DMS153 (cell line): ENCODE results near the gene HDAC3.

ENCODE experiments used
- DNase-seq: peaks from one replicate; lab custom pipeline; 2025; lab: John Stamatoyannopoulos, UW

The HDAC3 gene

GRCh38 chr5:141602606-141603005 is 34.0 kb downstream of the HDAC3 start:
- DNase-seq = no peak

GRCh38 chr5:141598391-141599345 is 38.0 kb downstream of the HDAC3 start:
- DNase-seq = no peak

GRCh38 chr5:141597814-141598213 is 38.8 kb downstream of the HDAC3 start:
- no peak for DNase-seq

- no peak for DNase-seq
Observed at GRCh38 chr5:141597394-141597793, 39.3 kb downstream of the HDAC3 start.

GRCh38 chr5:141596867-141597266 is 39.8 kb downstream of the HDAC3 start:
- DNase-seq = no peak

GRCh38 chr5:141590127-141590526 is 46.5 kb downstream of the HDAC3 start:
- no peak for DNase-seq

GRCh38 chr5:141586246-141586645 is 50.4 kb downstream of the HDAC3 start:
- no peak for DNase-seq

- no peak for DNase-seq
Observed at GRCh38 chr5:141585594-141585993, 51.1 kb downstream of the HDAC3 start.

- no peak for DNase-seq
Observed at GRCh38 chr5:141574122-141574510, 62.5 kb downstream of the HDAC3 start.

GRCh38 chr5:141573489-141574121 is 63.0 kb downstream of the HDAC3 start:
- no peak for DNase-seq
